ENCODE data around the gene CDC6.

The CDC6 gene

DNA sequence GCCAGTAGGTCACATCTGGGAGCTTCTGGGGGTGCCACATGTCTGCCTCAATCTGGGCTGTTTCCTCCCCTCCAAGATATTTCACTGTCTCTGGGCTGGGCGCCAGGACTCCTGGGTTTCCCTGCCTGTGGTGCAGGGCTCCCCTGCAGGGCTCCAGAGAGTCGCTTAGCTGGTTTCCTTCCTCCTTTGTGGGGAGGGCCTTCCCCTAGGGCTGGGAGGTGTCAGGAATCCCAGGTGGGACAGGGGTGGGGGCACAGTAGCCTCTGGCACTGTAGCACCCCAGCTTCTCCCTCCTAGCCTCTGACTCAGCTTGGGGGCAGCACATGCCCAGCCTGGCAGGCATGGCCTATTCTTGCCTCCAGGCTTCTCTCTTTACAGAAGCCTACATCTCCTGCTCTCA lies 23.9 kb downstream of the CDC6 start:
- no peak for DNase-seq (ENCODE audit: low read depth in 2 of 2)

DNA sequence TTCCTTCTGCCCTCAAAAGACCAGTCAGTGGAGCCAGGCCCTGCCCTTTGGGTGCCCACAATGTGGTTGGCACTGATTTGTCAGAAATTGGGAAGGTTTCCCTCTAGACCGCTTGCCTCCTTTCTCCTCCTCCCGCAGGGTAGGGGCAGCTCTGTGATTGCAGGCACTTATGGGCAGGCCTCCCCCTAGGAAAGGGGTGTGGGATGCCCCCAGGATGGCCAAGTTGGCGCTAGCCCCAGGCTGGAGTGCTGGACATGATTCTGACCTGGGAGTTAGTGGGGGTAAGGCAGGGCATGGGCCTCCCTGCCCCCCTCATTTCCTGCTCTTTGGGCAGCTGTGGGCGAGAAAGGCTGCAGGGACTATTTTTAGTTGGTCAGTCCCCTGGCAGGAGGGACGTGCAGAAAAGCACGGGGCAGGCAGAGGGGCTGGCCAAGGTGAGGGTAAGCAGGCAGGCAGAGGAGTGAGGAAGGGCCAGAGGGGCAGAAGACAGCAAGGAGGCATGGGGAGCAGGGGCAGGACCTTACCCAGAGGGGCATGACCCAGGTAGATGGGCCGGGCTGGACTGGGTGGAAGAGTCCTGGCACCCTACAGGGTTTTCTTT lies 24.6 kb downstream of the CDC6 start:
- no peak for DNase-seq (ENCODE audit: low read depth in 2 of 2)

DNA sequence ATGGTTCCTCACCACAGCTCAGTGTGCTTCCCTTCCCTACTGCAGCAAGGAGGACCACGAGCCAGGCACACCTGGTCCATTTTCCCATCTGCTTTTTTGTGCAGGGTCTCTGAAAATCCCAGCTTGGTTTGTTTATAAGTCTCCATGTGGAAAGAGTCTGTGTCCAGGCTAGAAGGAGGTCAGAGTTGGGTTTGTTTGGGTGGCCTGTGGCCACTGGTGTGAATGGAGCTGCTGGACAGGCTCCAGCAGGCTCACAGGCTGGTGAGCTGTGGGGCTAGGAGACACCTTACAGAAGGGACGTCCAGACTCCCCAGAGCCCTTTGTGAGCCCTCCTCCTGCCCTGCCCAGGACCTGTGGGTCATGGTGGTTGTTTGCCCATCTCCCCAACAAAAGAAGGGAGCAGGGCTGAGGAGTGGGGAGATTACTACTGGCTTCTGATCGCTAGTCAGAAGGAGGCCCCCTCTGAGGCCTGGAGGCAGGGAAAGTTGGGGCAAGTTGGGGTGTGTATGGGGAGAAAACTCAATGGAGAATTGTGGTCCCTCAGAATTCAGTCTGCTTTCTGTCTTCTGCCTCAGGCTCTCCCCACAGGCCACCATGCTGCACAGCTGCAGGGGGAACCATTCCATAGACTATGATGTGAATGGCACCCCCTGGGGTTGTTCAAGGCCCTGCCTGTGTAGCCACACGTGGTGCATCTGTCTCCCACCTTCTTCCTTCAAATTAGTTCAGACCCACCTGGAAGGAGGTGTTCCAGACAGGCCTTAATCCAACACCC lies 25.4 kb downstream of the CDC6 start:
- no peak for DNase-seq (ENCODE audit: low read depth in 2 of 2)

DNA sequence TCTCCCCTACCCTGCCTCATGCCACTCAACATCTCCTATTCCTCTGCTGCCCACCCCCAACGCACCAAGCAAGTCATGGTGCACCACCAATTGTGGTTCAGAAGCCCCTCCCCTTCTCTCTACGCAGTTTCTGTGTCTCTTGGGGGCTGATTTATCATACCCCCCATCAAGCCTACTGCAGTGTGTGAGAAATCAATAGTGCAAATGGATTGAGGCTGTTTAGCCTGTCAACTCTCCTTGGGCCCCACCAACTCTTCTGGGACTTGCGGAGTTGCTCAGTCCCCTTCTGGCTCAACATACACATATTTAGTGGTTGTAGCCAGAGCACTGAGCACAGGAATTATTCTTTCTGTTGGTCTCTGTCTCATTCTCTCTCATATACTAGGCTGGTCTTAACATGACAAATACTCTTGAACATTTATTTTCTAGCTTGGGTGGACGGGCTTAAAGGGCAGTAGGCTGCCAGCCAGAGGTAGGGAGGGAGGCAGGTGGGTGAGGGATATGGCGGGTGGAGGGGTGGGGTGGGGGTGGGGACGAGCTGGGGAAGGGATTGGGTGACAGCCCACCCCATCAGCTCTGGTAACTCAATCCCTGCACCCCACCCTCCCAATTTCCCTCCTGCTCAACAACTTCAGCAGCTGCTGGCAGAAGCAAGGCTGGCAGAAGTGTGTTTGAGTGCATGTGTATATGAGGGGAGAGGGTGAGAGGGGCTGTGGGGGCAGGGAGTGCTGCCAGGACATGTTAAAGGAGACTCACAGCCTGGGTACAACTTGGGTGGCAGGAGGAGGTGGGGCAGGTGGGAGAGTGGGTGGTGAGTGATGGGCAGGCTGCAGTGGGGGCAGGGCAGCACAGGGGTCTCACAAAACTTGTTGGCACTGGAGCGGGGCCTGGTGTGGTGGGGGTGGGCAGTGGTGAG lies 26.2 kb downstream of the CDC6 start:
- DNase-seq (ENCODE audit: low read depth in 2 of 2): no peak

DNA sequence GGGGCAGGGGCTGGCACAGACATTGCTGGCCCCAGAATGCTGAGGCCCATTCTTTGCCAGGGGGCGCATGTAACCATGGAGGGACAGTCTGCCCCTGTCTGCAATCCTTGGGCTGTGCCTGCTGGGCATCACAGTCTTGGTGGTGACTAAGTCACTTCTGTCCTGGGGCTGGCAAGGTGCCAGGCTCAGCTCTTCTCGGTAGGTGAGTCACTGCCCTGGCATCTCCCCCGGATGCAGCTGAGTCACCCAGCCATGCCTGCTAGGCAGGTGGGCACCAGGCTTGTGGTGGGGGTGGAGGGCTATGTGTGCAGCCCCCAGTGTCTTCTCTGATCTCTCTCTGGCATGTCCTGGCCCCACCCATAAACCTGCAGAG lies 26.9 kb downstream of the CDC6 start:
- peak; percentile 81 to 93 for DNase-seq (ENCODE audit: low read depth in 2 of 2)

DNA sequence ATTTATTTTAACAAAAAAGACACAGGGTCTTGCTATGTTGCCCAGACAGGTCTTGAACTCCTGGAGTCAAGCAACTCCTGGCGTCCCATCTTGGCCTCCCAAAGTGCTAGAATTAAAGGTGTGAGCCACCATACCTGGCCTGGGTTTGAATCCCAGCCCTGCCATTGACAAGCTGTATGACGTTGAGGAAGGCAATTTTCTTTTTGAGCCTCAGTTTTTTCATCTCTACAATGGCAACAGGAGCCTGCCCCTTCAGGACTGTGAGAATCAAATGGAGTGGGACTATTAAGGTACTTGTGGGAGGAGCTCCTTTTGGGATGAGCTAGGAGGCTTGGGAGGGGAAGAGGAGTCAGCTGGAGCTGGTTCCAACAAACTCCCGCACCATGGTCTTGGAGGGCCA lies 27.5 kb downstream of the CDC6 start:
- no peak for DNase-seq (ENCODE audit: low read depth in 2 of 2)

DNA sequence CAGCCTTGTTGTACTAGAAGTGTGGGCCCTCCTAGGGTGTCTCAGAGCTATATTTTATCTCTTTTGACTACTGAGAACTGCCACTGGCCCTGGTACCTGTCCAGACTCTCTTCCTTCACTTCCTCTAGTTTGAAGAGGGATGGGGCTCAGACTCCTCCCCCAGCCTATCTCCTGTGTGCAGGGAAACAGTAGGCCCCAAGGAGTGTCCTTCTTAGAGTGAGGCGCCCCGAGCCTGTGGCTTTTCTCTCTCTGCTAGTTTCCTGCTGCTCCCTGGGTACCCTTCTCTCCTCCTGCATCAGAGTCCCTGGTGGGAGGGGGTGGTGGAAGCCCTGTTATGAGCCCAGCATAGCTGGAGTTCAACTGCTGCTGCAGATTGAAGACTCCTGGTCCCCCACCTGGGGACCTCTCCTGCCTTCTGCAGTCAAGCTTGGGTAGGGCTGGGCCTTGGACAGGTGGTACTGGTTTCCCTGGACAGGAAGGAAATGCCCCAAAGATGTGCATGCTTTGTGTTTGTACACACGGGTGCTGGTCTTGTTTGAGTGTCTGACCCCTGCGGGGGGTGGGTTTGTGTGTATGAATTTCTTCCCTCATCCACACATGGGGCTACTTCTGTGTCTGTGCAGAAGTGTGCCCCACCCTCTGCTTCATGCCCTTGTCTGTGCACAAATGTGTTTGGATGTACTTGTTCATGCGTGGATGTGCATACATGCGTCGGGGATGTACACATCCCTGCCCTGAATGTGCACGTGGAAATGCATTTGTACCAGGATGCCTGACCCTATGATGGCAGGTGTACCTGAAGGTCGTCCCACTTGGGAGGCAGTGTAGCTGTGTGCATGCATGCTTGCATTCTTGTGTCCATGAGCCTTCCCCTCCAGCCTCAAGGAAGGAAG lies 28.2 kb downstream of the CDC6 start:
- no peak for DNase-seq (ENCODE audit: low read depth in 2 of 2)

DNA sequence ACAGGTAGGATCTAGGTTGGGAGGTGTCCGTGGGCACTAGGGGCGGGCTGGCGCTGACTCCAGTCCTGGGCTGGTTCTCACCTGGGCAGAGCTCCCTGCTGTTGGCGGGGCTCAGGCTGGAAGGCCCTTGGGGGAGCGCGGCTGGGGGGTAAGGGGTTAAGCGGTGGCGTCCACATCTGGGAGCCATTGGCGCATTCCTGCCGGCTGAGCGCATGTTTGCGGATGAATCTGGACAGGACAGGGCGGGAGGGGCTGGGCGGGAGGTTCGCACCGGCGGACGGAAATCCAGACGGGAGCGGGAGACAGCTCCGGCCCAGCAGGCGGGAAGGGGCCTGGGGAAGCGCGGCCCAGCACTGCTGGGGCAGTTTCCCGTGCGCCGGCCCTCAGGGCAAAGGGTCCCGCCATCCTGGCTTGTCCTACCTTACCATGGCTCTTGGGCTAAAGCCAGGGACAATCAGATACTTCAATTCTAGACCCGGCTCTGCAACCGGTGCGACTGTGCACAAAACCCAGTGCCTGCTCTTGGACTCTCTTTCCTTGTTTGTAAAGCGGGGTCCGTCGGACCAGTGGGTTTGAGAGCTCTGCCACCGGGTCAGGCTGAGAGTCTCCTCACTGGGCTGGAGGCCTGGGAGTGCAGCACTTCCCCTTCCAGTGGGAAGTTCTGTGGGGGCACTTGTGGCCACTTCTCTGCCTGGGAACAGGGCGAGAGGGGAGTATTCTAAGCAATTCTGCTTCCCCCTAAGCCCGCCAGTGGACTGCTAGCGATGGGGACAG lies 29.1 kb downstream of the CDC6 start:
- no peak for DNase-seq (ENCODE audit: low read depth in 2 of 2)

DNA sequence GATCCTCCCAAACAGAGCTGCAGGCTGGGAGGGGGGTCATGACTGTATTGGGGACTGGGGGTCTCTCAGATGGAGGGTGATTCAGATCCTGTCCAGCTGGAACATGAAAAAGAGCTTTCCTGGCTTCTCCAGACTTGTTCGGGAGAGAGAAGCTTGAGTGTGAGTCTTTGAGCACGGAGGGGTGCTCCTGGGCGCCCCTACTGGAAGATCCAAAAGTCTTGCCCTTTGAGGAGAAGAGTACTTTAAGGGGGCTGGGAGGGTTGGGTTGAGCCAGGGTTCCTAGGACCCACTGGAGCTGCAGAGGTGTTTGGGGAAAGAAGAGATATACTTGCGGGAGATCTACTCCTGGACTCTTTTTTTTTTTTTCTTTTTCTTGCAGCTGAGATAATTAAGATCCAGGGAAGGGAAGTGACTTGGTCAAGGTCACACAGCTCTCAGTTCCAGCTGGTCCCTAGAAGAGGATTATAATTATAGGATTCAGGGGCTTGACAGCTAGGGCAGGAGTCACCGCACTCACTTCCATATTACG lies 29.7 kb downstream of the CDC6 start:
- DNase-seq (ENCODE audit: low read depth in 2 of 2): no peak

DNA sequence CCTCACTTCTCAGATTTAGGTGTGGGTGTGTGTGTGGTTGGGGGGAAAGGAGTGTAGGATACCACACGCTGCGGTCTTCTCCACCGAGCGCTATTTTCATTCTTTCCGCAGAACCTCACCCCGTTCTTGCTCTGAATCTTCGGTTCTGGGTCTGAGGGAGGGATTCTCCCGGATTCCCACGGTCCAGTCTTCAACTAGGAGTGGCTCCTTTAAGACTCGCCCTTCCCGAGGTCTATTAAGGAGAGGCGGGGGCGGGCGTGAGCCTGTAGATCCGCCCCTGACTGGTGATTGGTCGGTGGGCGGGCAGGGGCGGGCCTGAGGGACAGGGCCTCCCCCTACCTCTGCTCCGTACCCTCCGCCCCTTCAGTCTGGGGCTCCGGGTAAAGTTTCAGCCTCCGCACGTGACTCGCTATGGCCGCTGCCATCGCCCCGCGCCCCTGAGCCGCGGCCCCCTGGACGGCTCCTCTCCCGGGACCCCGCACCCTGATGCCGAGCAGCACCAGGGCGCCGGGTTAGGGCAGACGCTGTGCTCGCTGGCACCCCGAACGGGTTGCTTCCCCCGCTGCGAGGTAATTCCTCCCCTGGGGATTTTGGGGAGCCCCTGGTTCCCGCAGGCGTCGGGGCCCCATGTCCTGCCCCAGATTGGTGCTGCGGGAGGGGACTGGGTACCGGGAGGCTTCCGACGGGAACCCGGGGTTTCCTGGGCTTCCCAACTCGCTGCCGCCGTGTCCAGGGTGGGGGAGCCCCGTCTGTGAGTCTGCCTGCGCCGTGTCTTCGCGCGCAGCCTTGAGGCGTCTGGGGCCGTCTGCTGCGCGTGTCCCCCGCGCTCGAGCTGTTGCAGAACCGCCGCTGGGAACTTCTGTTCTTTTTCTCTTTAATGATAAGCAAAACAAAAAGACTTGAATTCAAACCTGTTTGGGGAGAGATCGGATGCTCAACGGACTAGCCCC lies 30.5 kb downstream of the CDC6 start:
- peak; percentile 82 to 85 for DNase-seq (ENCODE audit: low read depth in 2 of 2)

DNA sequence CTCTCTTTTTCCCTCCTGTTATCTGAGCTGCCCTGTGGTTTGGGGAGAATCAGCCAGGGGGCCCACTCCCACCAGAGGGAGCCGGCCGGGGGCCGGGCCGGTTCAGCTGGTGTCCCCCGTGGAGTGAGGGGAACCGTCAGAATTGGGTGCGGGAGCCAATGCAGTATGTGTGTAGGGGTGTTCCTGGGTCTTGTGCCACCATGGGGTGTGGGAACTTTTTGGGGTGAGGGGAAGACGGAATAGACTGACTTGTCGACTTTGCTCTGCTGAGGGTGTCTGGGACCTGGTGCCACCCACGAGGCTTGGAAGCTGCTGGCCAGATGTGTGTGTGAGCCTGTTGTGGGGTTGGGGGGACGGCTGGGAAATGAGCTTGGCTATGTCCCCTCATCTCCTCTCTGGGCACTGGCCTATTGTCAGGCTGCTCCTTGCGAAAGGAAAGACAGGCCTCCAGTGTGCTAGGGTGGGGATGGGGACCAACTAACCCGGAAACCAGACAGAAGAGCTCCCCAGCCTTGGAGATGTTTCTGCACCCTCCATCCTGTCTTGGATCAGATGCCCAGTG lies 31.2 kb downstream of the CDC6 start:
- no peak for DNase-seq (ENCODE audit: low read depth in 2 of 2)

DNA sequence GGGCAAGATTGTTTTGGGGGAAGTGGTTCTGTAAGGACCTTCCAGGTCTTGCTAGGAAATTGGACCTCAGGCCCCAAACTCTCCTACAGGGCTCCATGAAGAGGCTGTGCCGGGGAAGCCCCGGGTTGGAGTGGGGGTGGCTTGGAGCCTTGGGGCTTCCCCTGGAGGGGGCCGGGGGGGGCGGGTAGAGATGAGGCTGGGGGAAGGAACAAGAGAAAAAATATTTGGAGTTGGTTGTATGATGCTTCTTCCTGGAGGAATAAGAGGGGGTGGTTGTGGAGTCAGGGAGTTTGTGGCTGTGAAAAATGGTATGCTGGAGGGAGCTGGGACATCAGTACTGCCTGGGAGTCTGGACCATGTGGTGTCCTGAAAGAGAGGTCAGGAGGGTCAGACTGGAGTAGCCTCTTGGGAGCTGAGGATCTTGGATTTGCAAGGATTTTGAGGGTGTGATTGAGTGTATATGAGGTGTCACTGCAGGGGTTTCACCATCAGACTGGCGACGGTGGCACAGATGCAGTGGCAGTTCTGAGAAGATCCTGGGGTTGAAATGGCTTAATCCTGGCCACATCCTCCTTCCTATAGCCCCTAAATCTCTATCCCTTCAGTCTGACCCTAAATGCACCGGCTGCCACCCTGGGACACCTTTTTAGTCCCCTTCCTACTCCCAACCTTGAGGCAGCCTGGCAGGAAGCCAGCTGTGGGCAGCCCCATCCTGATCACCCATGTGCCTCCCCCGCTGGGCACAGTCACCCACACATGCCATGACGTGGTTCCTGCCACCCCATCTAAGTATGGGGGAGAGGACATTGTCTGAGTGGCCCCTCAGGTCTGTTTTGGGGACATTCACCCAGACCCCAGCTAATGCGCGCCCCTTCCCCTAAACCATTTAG lies 32.2 kb downstream of the CDC6 start:
- peak; percentile 61 to 77 for DNase-seq (ENCODE audit: low read depth in 2 of 2)

DNA sequence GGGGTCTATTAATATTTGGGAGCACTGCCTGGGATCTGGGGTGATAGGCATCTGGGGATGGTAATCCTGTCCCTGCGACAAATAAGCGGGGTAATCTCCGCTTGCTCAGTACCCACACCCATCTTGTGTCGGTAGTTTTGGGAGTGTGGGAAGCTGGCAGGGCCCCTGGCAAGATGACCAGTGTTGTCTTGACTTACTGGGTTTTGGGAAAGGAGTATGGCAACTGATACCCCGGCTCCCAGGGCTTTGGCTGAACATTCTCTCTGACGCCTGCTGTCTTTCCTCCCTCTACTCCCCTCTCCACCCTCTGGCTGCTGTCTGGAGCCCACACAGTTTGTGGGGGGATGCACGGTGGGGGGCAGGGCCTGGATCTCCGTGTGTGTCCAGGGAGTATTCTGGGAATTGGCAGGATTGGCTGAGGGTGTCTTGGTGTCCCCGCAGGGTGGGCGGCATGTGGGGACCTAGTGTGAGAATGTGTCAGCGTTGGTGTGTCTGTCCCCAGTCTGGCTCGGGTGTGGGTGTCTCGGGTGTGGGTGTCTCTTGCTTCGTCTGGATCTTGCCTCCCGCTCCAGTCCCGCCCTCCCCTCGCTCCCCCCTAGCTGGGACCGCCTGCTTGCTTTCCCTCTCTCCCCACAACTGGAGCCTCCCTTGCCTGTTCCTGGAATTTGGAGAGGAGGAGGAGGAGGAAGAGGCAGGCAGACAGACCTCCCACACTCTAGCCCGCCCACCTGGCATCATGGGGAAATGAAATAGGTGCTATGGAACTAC lies 33.3 kb downstream of the CDC6 start:
- no peak for DNase-seq (ENCODE audit: low read depth in 2 of 2)

DNA sequence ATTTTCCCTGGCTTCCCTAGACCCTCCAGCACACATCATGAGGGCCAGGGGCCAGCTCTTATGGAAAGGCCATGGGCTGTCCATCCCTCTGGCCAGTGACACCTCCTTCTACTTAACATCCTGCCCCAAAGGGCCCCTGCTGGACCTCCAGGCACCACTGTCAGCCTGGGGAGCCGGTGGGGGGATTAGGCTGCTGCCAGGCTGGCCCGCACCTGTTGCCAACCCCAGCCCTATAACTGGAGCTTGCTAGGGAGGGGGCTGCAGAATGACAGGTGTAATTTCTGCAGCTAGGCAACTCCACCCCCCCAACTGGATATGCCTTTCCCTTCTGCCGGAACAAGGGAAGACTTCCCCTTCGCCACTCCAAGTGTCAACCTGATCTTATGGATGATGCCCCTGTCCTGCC lies 33.8 kb downstream of the CDC6 start:
- DNase-seq (ENCODE audit: low read depth in 2 of 2): no peak

DNA sequence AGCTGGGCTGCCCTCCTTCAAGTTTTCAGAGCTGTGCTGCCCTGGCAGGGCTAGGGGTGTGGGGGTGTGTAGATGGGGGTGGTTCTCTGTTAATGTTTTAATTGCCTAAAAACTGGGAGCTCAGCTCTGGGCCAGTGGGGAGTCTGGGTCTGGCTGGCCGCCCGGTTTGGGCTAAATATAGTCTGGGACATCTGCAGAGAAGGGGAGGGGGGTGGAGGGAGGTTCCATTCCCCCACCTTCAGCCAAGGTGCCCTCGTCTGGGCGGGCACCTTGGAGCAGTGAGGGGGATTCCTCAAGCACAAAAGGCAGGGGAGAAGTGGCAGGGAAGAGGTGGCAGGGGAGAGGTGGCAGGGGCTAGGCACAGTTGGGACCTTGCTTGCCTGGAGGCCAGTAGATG lies 34.3 kb downstream of the CDC6 start:
- DNase-seq (ENCODE audit: low read depth in 2 of 2): no peak

DNA sequence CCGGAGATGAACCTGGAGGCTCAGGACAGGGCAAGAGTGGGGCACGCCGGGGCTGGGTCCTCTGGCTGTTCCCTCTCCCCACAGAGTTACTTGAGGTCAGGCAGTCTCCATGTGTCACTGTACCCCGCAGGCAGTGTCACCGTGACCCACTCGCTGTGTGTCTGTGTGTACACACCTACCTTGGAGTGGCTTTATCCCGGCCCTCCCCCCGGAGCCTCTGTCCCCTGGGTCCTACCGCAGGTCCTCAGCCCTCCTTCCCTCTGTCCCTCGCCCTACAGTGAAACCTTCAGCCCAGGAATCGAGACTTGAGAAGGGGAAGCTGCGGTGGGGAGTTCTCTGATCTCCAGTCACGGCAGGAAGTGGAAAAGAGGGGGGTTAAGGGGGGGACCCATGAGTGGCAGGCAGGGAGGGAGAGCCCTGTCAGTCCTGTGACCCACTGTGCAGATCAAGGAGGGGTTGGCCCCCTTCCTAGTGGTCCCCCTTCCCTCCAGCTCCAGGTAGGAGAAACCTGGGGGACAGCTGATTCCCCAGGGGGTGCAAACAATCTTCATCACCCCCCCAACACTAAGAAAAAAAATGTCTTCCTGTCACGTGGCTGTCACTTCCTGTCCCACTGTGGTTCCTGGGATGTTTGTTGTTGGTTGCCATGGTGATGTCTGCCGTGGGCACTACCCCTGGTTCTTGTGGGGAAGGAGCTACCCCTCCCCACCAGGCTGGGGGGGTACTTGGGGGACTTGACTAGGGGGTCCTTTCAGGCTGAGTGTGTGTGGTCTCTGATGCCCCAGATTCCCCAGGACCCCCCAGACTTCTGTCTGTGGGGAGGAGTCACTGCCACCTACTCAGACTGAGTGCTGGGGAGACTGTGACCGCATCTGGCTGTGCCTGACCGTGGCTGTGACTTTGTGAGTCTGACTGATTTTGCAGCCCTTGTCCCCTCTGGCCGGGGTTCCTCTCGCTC lies 35.0 kb downstream of the CDC6 start:
- peak; percentile 77 to 78 for DNase-seq (ENCODE audit: low read depth in 2 of 2)

Data from activated CD8-positive, alpha-beta memory T cell treated with anti-CD3 and anti-CD28 coated beads for 4 hours (primary cell).